Measurements from ENCODE around the gene ADORA2B. TPM values are rescaled to one million over a fixed set of nuclear protein-coding genes. Genes with fewer than 3 reads are reported as not detected.

ADORA2B gene
- total and polyA plus RNA-seq, 2 donors from 2014 or later: 0.60 TPM; not detected in 1

DNA sequence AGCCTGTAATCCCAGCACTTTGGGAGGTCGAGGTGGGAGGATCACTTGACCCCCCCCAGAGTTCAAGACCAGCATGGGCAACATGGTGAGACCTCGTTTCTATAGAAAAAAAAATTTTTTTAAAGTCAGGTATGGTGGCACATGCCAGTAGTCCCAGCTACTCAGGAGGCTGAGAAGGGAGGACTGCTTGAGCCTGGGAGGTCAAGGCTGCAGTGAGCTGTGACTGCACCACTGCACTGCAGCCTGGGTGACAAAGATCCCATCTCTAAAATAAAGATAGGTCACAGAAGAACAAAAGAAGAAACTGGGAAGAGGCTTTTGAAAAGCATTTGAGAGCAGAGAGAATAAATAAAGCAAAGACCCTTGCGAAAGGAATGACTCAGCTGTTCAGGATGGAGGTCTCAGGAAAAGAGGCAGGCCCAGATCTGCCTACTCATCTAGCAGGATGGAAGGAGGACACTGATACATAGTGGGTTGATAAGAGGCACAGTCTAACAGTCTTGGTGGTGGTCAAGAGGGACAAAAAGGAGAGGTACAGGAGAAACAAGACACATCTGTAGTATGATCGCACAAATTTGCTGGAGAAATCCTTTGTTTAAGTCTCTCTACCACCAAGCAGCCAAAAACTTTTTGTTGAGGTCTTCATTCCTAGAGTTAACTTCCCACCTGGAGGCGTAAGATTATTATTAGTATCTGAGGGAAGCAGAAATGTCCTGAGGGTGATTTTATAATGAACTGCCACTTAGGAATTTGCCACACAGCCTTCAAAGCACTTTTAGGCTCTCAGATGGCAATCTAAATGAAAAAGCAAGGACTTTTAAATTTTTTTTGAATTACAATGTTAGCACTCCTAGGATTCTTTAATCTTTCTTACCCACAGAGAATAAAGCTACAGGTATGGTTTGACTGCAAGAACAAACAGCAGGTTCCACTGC lies 37.0 kb downstream of the ADORA2B start:
- H3K9ac ChIP-seq (ENCODE audit: low read length in 3 of 3): no peak overlapping the region
- TF ChIP-seq, protein P1, sequence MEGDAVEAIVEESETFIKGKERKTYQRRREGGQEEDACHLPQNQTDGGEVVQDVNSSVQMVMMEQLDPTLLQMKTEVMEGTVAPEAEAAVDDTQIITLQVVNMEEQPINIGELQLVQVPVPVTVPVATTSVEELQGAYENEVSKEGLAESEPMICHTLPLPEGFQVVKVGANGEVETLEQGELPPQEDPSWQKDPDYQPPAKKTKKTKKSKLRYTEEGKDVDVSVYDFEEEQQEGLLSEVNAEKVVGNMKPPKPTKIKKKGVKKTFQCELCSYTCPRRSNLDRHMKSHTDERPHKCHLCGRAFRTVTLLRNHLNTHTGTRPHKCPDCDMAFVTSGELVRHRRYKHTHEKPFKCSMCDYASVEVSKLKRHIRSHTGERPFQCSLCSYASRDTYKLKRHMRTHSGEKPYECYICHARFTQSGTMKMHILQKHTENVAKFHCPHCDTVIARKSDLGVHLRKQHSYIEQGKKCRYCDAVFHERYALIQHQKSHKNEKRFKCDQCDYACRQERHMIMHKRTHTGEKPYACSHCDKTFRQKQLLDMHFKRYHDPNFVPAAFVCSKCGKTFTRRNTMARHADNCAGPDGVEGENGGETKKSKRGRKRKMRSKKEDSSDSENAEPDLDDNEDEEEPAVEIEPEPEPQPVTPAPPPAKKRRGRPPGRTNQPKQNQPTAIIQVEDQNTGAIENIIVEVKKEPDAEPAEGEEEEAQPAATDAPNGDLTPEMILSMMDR (IDR thresholded peaks at IDR 0.05; ENCODE audit: borderline replicate concordance, extremely low read depth, insufficient read depth): no peak
- no peak for DNase-seq
- no peaks in the 10 kb centered on the region for H3K27me3 ChIP-seq (ENCODE audit: control insufficient read depth, insufficient read depth, low read length)
- H3K36me3 ChIP-seq (ENCODE audit: control insufficient read depth in 2 of 3, insufficient read depth in 3 of 3, low read length in 3 of 3): peaks cover 0 to 33% (median 30%) of the 10 kb centered on the region in 3 donors
- H3K9me3 ChIP-seq (ENCODE audit: control insufficient read depth in 2 of 3, insufficient read depth in 1 of 3, low read length in 3 of 3): no peaks in the 10 kb centered on the region
- intact Hi-C loops (cut with DNase I): no loop called here
- H3K4me3 ChIP-seq (ENCODE audit: low read length in 3 of 3): no peak overlapping the region
- no peaks in the 10 kb centered on the region for H3K4me1 ChIP-seq (ENCODE audit: control insufficient read depth in 2 of 3, insufficient read depth in 2 of 3, low read depth in 1 of 3, low read length in 3 of 3)
- no peak overlapping the region for H3K27ac ChIP-seq (ENCODE audit: low read depth in 2 of 2, low read length in 2 of 2)
- FAIRE-seq: no peak

DNA sequence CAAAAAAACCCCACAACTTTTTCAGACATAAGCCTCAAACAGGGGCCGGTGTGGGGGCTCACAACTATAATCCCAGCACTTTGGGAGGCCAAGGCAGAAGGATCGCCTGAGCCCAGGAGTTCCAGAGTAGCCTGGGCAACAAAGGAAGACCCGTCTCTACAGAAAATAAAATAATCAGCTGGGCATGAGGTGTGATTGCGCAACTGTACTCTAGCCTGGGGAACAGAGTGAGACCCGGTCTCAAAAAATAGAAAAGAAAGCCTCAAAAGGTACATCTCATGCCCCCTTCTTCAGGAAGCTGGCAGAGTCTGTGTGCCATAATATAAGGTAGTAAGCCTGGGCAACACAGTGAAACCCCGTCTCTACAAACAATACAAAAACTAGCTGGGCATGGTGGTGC lies 51.4 kb downstream of the ADORA2B start:
- H3K27ac ChIP-seq (ENCODE audit: low read depth in 2 of 2, low read length in 2 of 2): no peak overlapping the region
- H3K9ac ChIP-seq (ENCODE audit: low read length in 3 of 3): no peak overlapping the region
- no peaks in the 10 kb centered on the region for H3K27me3 ChIP-seq (ENCODE audit: control insufficient read depth, insufficient read depth, low read length)
- DNase-seq (no peak), FAIRE-seq (no peak)
- TF ChIP-seq, protein P1 (IDR thresholded peaks at IDR 0.05; ENCODE audit: borderline replicate concordance, extremely low read depth, insufficient read depth): no peak
- H3K4me1 ChIP-seq (ENCODE audit: control insufficient read depth in 2 of 3, insufficient read depth in 2 of 3, low read depth in 1 of 3, low read length in 3 of 3): peaks cover 0 to 8% (median 7%) of the 10 kb centered on the region in 3 donors
- H3K4me3 ChIP-seq (ENCODE audit: low read length in 3 of 3): no peak overlapping the region
- intact Hi-C loops (cut with DNase I): no loop called here
- no peaks in the 10 kb centered on the region for H3K36me3 ChIP-seq (ENCODE audit: control insufficient read depth in 2 of 3, insufficient read depth in 3 of 3, low read length in 3 of 3)
- no peaks in the 10 kb centered on the region for H3K9me3 ChIP-seq (ENCODE audit: control insufficient read depth in 2 of 3, insufficient read depth in 1 of 3, low read length in 3 of 3)

- FAIRE-seq: no peak
- TF ChIP-seq, protein P1 (IDR thresholded peaks at IDR 0.05; ENCODE audit: borderline replicate concordance, extremely low read depth, insufficient read depth): no peak
- Histone ChIP-seq H3K4me1 (ENCODE audit: control insufficient read depth in 2 of 3, insufficient read depth in 2 of 3, low read depth in 1 of 3, low read length in 3 of 3) (peaks cover 0 to 8% (median 7%) of the 10 kb centered on the region in 3 donors), H3K9ac (ENCODE audit: low read length in 3 of 3) (no peak overlapping the region), H3K36me3 (ENCODE audit: control insufficient read depth in 2 of 3, insufficient read depth in 3 of 3, low read length in 3 of 3) (peaks cover 0 to 10% (median 8%) of the 10 kb centered on the region in 3 donors), H3K27me3 (ENCODE audit: control insufficient read depth, insufficient read depth, low read length) (no peaks in the 10 kb centered on the region), H3K27ac (ENCODE audit: low read depth in 2 of 2, low read length in 2 of 2) (no peak overlapping the region), H3K4me3 (ENCODE audit: low read length in 3 of 3) (peak overlapping the region in 1 of 3 donors; percentile 73), H3K9me3 (ENCODE audit: control insufficient read depth in 2 of 3, insufficient read depth in 1 of 3, low read length in 3 of 3) (no peaks in the 10 kb centered on the region)
- no peak for DNase-seq
- intact Hi-C loops (cut with DNase I): no loop called here
Observed at GRCh38 chr17:15998031-15998562, 53.2 kb downstream of the ADORA2B start.

All from kidney (tissue), 14 donors.